HG03139 (cell line): ENCODE measurements around the gene MRTFA.
"Not testable (repeated sequence)": the region's sequence is repeated elsewhere in the genome, so short reads cannot be mapped to it uniquely, and the experiment has no call there.

ENCODE experiments used
- ATAC-seq: cut with Tn5 transposase; IDR thresholded peaks from one replicate; pipeline ENCODE4 v1.9.1; 2021; ENCODE audit not compliant: unreplicated experiment

MRTFA gene

GRCh38 chr22:40500465-40500786 is 136.1 kb downstream of the MRTFA start:
- ATAC-seq, result not testable (repeated sequence)

- no peak for ATAC-seq
These were observed 137.3 kb downstream of the MRTFA start for GRCh38 chr22:40499209-40499623.

- no peak for ATAC-seq
These were observed 137.9 kb downstream of the MRTFA start for GRCh38 chr22:40498420-40499208.

GRCh38 chr22:40493441-40493840 is 143.1 kb downstream of the MRTFA start:
- ATAC-seq, result no peak

GRCh38 chr22:40491990-40492631 is 144.4 kb downstream of the MRTFA start:
- peak; percentile 93 for ATAC-seq

- no peak for ATAC-seq
These were observed 148.8 kb downstream of the MRTFA start for GRCh38 chr22:40487663-40488249.

- ATAC-seq, result no peak
These were observed 149.4 kb downstream of the MRTFA start for GRCh38 chr22:40486962-40487602.

GRCh38 chr22:40485813-40486667 is 150.5 kb downstream of the MRTFA start:
- no peak for ATAC-seq

- ATAC-seq, result no peak
These were observed 151.4 kb downstream of the MRTFA start for GRCh38 chr22:40484906-40485669.

- no peak for ATAC-seq
These were observed 153.6 kb downstream of the MRTFA start for GRCh38 chr22:40482886-40483285.

GRCh38 chr22:40482391-40482790 is 154.1 kb downstream of the MRTFA start:
- no peak for ATAC-seq

- no peak for ATAC-seq
These were observed 155.5 kb downstream of the MRTFA start for GRCh38 chr22:40480996-40481395.

- no peak for ATAC-seq
These were observed 156.5 kb downstream of the MRTFA start for GRCh38 chr22:40479887-40480538.

- ATAC-seq, result no peak
These were observed 157.3 kb downstream of the MRTFA start for GRCh38 chr22:40479126-40479800.

- no peak for ATAC-seq
These were observed 158.0 kb downstream of the MRTFA start for GRCh38 chr22:40478338-40479125.

- no peak for ATAC-seq
These were observed 158.7 kb downstream of the MRTFA start for GRCh38 chr22:40477683-40478337.

GRCh38 chr22:40476341-40476740 is 160.2 kb downstream of the MRTFA start:
- no peak for ATAC-seq

- no peak for ATAC-seq
These were observed 162.8 kb downstream of the MRTFA start for GRCh38 chr22:40473703-40474102.
